ENCODE results near the gene GAN.

DNA sequence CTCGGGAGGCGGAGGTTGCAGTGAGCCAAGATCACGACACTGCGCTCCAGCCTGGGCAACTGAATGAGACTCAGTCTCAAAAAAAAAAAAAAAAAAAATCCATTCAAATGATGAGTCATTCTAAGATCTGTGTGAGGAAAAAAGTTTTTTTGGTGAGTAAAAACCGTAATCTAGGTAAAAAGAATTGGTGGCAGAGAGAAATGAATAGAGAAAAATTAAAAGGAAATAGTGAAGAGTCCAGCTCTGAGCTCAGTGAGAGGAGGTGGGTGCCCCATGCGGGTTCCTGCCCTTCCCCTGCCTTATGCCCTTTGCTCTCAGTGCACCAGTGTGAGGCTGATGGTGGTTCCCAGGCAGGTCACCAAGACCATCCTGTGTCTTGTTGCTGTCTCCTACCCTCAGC, 20.9 kb downstream of the GAN start:
- TF ChIP-seq, protein P1, sequence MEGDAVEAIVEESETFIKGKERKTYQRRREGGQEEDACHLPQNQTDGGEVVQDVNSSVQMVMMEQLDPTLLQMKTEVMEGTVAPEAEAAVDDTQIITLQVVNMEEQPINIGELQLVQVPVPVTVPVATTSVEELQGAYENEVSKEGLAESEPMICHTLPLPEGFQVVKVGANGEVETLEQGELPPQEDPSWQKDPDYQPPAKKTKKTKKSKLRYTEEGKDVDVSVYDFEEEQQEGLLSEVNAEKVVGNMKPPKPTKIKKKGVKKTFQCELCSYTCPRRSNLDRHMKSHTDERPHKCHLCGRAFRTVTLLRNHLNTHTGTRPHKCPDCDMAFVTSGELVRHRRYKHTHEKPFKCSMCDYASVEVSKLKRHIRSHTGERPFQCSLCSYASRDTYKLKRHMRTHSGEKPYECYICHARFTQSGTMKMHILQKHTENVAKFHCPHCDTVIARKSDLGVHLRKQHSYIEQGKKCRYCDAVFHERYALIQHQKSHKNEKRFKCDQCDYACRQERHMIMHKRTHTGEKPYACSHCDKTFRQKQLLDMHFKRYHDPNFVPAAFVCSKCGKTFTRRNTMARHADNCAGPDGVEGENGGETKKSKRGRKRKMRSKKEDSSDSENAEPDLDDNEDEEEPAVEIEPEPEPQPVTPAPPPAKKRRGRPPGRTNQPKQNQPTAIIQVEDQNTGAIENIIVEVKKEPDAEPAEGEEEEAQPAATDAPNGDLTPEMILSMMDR (IDR thresholded peaks at IDR 0.05; ENCODE audit: low read length) = no peak
- TF ChIP-seq EZH2phosphoT487 (IDR thresholded peaks at IDR 0.05; ENCODE audit: low read length) = no peak

Data from MM.1S (cell line).